Common myeloid progenitor, CD34-positive (primary cell): ENCODE results near the gene CUL7.

ENCODE experiments used
- CTCF ChIA-PET: fragments of 350-600 bp; sonication (Branson Sonifier 250); formaldehyde crosslinking; loops from one replicate; lab custom pipeline; 2021; ENCODE audit warnings: antibody characterized with exemption; lab: Charles Lee
- POLR2A ChIA-PET: fragments of 350-600 bp; sonication (Branson Sonifier 250); formaldehyde crosslinking; loops from one replicate; lab custom pipeline; 2021; ENCODE audit warnings: antibody characterized with exemption; lab: Charles Lee
- DNase-seq, 3 donors: peaks; one replicate each; pipeline versions ENCODE4 v3.0.0 to v3.0.0-alpha.2; 2013
- H3K27ac ChIP-seq, 2 experiments: 1 replicate in 1 of 2; 2 replicates in 1 of 2; pipeline ENCODE4 v1.7.0; 2013; ENCODE audit warnings: inconsistent platforms in 2 of 2, low read length in 2 of 2, mild to moderate bottlenecking in 2 of 2, low read depth in 1 of 2, moderate library complexity in 1 of 2; ENCODE audit not compliant: severe bottlenecking in 2 of 2, insufficient read depth in 1 of 2, poor library complexity in 1 of 2
- H3K27me3 ChIP-seq, 5 experiments: replicated peaks in 2 of 5; 1 replicate in 3 of 5; 2 replicates in 2 of 5; pipeline versions ENCODE4 v1.6.1 to v1.7.0; 2013; ENCODE audit warnings: low read length in 4 of 5, mild to moderate bottlenecking in 2 of 5, moderate library complexity in 2 of 5, inconsistent platforms in 1 of 5; ENCODE audit not compliant: insufficient read depth in 5 of 5, control insufficient read depth in 4 of 5
- H3K36me3 ChIP-seq, 4 experiments: 1 replicate in 2 of 4; 2 replicates in 2 of 4; pipeline versions ENCODE4 v1.6.1 to v1.7.0; 2013; ENCODE audit warnings: low read length in 3 of 4, control low read depth in 1 of 4, mild to moderate bottlenecking in 1 of 4; ENCODE audit not compliant: control insufficient read depth in 4 of 4, insufficient read depth in 4 of 4
- H3K4me1 ChIP-seq, 4 experiments: 1 replicate in 3 of 4; 2 replicates in 1 of 4; pipeline versions ENCODE4 v1.6.1 to v1.7.1; 2013; ENCODE audit warnings: low read length in 3 of 4, mild to moderate bottlenecking in 3 of 4, control low read depth in 1 of 4, inconsistent platforms in 1 of 4, moderate library complexity in 1 of 4; ENCODE audit not compliant: control insufficient read depth in 4 of 4, insufficient read depth in 4 of 4; ENCODE audit errors: control extremely low read depth in 1 of 4
- H3K4me3 ChIP-seq, 7 experiments: 1 replicate in 4 of 7; 2 replicates in 3 of 7; pipeline versions ENCODE4 v1.5.1 to v1.7.0; 2013; ENCODE audit warnings: mild to moderate bottlenecking in 7 of 7, low read length in 6 of 7, moderate library complexity in 6 of 7, inconsistent platforms in 2 of 7, low read depth in 2 of 7, control low read depth in 1 of 7; ENCODE audit not compliant: insufficient read depth in 4 of 7, control insufficient read depth in 1 of 7; ENCODE audit errors: extremely low read depth in 1 of 7
- H3K9me3 ChIP-seq, 5 experiments: 1 replicate in 4 of 5; 2 replicates in 1 of 5; pipeline versions ENCODE4 v1.6.1 to v1.7.1; 2013; ENCODE audit warnings: low read length in 4 of 5, mild to moderate bottlenecking in 2 of 5, inconsistent platforms in 1 of 5, low read depth in 1 of 5, moderate library complexity in 1 of 5; ENCODE audit not compliant: control insufficient read depth in 4 of 5, insufficient read depth in 2 of 5; ENCODE audit errors: control extremely low read depth in 1 of 5
- WGBS: methylation state at CpG from one replicate; pipeline ENCODE4 v1.1.5; 2013; ENCODE audit not compliant: insufficient coverage; 5-methylcytosine and 5-hydroxymethylcytosine counted together

CUL7 gene

DNA sequence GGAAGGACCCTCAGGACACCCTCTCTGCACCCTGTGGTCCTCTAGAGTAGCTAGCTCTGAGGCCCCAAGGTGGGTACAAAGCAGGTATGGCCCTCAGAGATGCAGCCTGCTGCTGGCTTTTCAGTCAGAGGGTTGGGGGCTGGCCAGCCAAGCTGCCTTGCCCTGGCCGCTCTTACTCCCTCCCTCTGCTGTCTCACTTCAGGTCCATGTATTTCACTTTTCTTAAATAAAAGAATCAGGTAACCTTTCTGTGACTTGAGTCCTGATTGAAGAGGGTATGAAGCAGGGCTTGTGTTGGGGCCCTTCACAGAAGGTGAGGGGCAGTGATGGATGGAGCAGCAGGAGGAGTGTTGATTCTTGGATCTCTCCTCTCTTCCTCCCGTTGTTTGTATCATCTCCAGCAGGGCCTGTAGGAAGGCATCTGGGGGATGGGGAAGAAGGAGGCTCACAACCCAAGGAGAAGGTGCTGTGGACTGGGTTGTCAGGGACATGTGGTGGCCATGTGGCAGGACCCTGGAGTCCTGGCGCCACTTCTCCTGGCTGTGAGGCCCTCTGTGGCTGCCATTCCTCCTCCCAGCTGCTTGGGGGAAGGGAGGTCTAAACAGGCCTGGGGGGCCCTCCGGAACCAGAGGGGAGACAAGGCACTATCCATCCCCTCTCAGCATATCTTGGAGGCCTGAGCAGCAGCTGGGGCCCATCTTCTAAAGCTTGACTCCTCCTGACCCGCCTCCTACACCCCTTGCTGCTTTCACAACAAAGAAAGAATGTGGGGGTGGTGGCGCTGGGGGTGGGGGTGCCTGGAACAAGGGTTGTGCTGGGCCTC, 21.4 kb upstream of the CUL7 start:
- DNase-seq = no peak
- no peaks in the 10 kb centered on the region for H3K9me3 ChIP-seq
- H3K27me3 ChIP-seq = no peaks in the 10 kb centered on the region
- peaks cover 0 to 25% (median 20%) of the 10 kb centered on the region in 4 experiments for H3K4me1 ChIP-seq
- H3K36me3 ChIP-seq = peaks cover 3 to 13% (median 11%) of the 10 kb centered on the region in 4 experiments
- no peak overlapping the region for H3K27ac ChIP-seq
- H3K4me3 ChIP-seq = peak overlapping the region in 2 of 7 experiments; percentile 61 to 88
- ChIA-PET CTCF (interaction anchor here (1.0 to 2.8 kb wide), 6 partner anchors 10 to 68 kb away, joined by 3 to 15 read pairs (median 4); no protein-coding TSS in a partner anchor), POLR2A (no interaction called here)
- WGBS = 100% methylated on average over 1 of the region's 6 CpGs

GRCh38 chr6:43070028-43070632, 16.5 kb upstream of the CUL7 start:
- Histone ChIP-seq H3K36me3 (peaks cover 5 to 27% (median 18%) of the 10 kb centered on the region in 4 experiments), H3K9me3 (no peaks in the 10 kb centered on the region), H3K27ac (no peak overlapping the region), H3K4me1 (peaks cover 0 to under 1% (median 0%) of the 10 kb centered on the region in 4 experiments), H3K4me3 (no peak overlapping the region), H3K27me3 (no peaks in the 10 kb centered on the region)
- 89% methylated on average over 5 of the region's 6 CpGs for WGBS
- ChIA-PET CTCF (interaction anchor here (0.7 to 3.8 kb wide), 6 partner anchors 12 to 77 kb away, joined by 4 to 28 read pairs (median 4); no protein-coding TSS in a partner anchor), POLR2A (no interaction called here)
- DNase-seq = peak; percentile 71 to 88 (median 83)

GRCh38 chr6:43062818-43063217, 9.2 kb upstream of the CUL7 start:
- H3K9me3 ChIP-seq = no peaks in the 10 kb centered on the region
- peaks cover 9 to 22% (median 18%) of the 10 kb centered on the region in 4 experiments for H3K4me1 ChIP-seq
- no peak overlapping the region for H3K27ac ChIP-seq
- ChIA-PET CTCF (interaction anchor here (1.6 to 2.8 kb wide), 2 partner anchors 8 to 66 kb away, joined by 7 to 11 read pairs; partner anchors contain the start of gene CUL7), POLR2A (no interaction called here)
- 100% methylated on average over 8 of the region's 12 CpGs for WGBS
- H3K4me3 ChIP-seq = no peak overlapping the region
- no peak for DNase-seq
- no peaks in the 10 kb centered on the region for H3K27me3 ChIP-seq
- H3K36me3 ChIP-seq = peaks cover 5 to 22% (median 8%) of the 10 kb centered on the region in 4 experiments

GRCh38 chr6:43061861-43062260, 8.2 kb upstream of the CUL7 start:
- Histone ChIP-seq H3K27ac (no peak overlapping the region), H3K27me3 (no peaks in the 10 kb centered on the region), H3K4me1 (peaks cover 9 to 23% (median 18%) of the 10 kb centered on the region in 4 experiments), H3K36me3 (peaks cover 6 to 25% (median 11%) of the 10 kb centered on the region in 4 experiments), H3K4me3 (no peak overlapping the region), H3K9me3 (no peaks in the 10 kb centered on the region)
- ChIA-PET POLR2A (no interaction called here), CTCF (interaction anchor here (1.2 to 1.6 kb wide), 4 partner anchors 11 to 82 kb away, joined by 3 to 5 read pairs (median 4); partner anchors contain the start of gene PTK7)
- WGBS = 94% methylated on average over 2 of the region's 2 CpGs
- DNase-seq = no peak

- Histone ChIP-seq H3K27me3 (no peaks in the 10 kb centered on the region), H3K27ac (no peak overlapping the region), H3K4me1 (peaks cover 9 to 23% (median 18%) of the 10 kb centered on the region in 4 experiments), H3K9me3 (no peaks in the 10 kb centered on the region), H3K36me3 (peaks cover 4 to 21% (median 10%) of the 10 kb centered on the region in 4 experiments), H3K4me3 (peak overlapping the region in 3 of 7 experiments; percentile 99 to 100 (median 99))
- DNase-seq = no peak
- WGBS = 98% methylated on average over 12 of the region's 12 CpGs
- CTCF ChIA-PET = interaction anchor here (0.5 to 1.6 kb wide), 6 partner anchors 12 to 321 kb away, joined by 3 to 5 read pairs (median 3); partner anchors contain the start of gene PTK7
- POLR2A ChIA-PET = no interaction called here
Measured at GRCh38 chr6:43060755-43061633, 7.3 kb upstream of the CUL7 start.

- H3K9me3 ChIP-seq = no peaks in the 10 kb centered on the region
- no peaks in the 10 kb centered on the region for H3K27me3 ChIP-seq
- H3K36me3 ChIP-seq = peaks cover 4 to 23% (median 13%) of the 10 kb centered on the region in 4 experiments
- H3K4me3 ChIP-seq = peak overlapping the region; percentile 74 to 100 (median 98)
- CTCF ChIA-PET = interaction anchor here (0.5 to 2.2 kb wide), 6 partner anchors 9 to 322 kb away, joined by 3 to 8 read pairs (median 4); partner anchors contain the start of gene PTK7
- H3K4me1 ChIP-seq = peaks cover 9 to 23% (median 18%) of the 10 kb centered on the region in 4 experiments
- peak overlapping the region; percentile 97 to 99 for H3K27ac ChIP-seq
- no peak for DNase-seq
- POLR2A ChIA-PET = interaction anchor here (1.0 kb wide), 1 partner anchor 81 kb away, joined by 3 read pairs; the partner anchor contains the start of gene PEX6
- 8% methylated on average over 11 of the region's 15 CpGs for WGBS
Measured at GRCh38 chr6:43060034-43060754, 6.5 kb upstream of the CUL7 start.
